Measurements from ENCODE around the gene MYCL.

DNA sequence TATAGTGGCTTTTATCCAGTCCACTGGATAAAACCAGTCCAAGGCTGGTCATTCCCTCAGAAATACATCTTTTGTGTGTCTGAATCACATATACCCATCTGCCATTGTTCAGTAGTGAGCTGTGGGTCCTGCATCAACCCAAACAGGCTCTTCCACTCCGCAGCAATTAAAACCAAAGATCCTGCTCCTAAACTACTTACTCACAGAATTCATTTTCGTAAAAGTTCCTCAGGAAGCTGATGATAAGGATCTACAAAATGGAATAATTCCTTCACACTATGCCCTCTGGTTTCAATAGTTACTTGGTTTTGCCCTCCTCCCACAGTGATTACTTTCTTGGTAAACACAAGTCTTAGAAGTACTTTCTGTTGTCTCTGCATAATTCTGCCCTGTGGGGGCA is 48.2 kb upstream of the MYCL start:
- TF ChIP-seq, protein P1, sequence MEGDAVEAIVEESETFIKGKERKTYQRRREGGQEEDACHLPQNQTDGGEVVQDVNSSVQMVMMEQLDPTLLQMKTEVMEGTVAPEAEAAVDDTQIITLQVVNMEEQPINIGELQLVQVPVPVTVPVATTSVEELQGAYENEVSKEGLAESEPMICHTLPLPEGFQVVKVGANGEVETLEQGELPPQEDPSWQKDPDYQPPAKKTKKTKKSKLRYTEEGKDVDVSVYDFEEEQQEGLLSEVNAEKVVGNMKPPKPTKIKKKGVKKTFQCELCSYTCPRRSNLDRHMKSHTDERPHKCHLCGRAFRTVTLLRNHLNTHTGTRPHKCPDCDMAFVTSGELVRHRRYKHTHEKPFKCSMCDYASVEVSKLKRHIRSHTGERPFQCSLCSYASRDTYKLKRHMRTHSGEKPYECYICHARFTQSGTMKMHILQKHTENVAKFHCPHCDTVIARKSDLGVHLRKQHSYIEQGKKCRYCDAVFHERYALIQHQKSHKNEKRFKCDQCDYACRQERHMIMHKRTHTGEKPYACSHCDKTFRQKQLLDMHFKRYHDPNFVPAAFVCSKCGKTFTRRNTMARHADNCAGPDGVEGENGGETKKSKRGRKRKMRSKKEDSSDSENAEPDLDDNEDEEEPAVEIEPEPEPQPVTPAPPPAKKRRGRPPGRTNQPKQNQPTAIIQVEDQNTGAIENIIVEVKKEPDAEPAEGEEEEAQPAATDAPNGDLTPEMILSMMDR (IDR thresholded peaks at IDR 0.05): no peak
- no peak for TF ChIP-seq POLR2A (IDR thresholded peaks at IDR 0.05)
- TF ChIP-seq POLR2AphosphoS5 (IDR thresholded peaks at IDR 0.05): no peak
- TF ChIP-seq EP300 (IDR thresholded peaks at IDR 0.05): no peak

Measured in suprapubic skin (tissue), 4 donors.